Right lobe of liver (tissue), 4 donors: ENCODE measurements around the gene MICA.
"Not testable (repeated sequence)": the region's sequence is repeated elsewhere in the genome, so short reads cannot be mapped to it uniquely, and the experiment has no call there.

ENCODE experiments used
- POLR2A ChIP-seq: fragments of 450-650 bp; IDR thresholded peaks from one replicate; pipeline ENCODE4 v1.6.1; 2017; ENCODE audit warnings: antibody characterized with exemption, mild to moderate bottlenecking
- TF ChIP-seq, protein P1 (sequence below), 4 donors: fragments of 200-600 bp in 3 of 4; fragments of 450-650 bp in 1 of 4; IDR thresholded peaks; one replicate each; pipeline versions ENCODE4 v1.5.1 to v1.8.0; 2016 to 2022; ENCODE audit warnings: antibody characterized with exemption in 4 of 4, mild to moderate bottlenecking in 2 of 4
- donor health status: DM: no; HTN: no; CAD: no.
- donor health status: DM: no; HTN: no; CAD: no.
- donor health status: DM: no; HTN: yes; CAD: no.

- TF ChIP-seq, protein P1, sequence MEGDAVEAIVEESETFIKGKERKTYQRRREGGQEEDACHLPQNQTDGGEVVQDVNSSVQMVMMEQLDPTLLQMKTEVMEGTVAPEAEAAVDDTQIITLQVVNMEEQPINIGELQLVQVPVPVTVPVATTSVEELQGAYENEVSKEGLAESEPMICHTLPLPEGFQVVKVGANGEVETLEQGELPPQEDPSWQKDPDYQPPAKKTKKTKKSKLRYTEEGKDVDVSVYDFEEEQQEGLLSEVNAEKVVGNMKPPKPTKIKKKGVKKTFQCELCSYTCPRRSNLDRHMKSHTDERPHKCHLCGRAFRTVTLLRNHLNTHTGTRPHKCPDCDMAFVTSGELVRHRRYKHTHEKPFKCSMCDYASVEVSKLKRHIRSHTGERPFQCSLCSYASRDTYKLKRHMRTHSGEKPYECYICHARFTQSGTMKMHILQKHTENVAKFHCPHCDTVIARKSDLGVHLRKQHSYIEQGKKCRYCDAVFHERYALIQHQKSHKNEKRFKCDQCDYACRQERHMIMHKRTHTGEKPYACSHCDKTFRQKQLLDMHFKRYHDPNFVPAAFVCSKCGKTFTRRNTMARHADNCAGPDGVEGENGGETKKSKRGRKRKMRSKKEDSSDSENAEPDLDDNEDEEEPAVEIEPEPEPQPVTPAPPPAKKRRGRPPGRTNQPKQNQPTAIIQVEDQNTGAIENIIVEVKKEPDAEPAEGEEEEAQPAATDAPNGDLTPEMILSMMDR (IDR thresholded peaks at IDR 0.05) = not testable (repeated sequence)
- TF ChIP-seq POLR2A = not testable (repeated sequence)
Measured at GRCh38 chr6:31389802-31390132, 13.6 kb upstream of the MICA start.
